NCI-H748 treated with DMSO at 0.1 percent for 48 hours (cell line): Measurements from ENCODE around the gene PCYT1A.
"Not testable (repeated sequence)": the region's sequence is repeated elsewhere in the genome, so short reads cannot be mapped to it uniquely, and the experiment has no call there.

Experiments
- DNase-seq: peaks from one replicate; lab custom pipeline; 2025; lab: John Stamatoyannopoulos, UW

PCYT1A gene

DNA sequence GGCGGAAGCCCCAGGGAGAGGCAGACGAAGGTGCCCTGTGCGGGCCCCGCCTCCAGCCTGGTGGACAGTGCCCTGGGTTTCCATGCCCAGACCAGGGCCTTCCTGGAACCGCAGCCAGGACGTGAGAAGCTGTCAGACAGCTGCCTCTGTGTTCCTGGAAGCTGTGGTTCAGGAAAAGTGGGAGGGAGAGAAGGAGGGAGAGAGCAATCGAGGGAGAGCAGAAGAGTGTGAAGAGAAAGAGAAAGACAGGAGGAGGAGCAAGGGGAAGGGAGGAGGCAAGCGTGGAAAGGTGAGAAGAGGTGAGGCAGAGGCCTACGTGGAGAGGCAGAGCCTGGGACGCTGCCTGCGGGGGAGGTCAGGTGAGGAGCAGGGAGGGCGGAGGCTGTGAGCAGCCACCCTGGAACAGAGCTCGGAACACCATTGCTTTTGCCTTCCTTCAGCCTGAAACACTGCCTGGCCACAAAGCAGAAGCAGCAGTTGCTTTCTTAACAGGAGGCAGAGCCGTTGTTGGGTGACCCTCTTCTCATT is 94.9 kb downstream of the PCYT1A start:
- no peak for DNase-seq

DNA sequence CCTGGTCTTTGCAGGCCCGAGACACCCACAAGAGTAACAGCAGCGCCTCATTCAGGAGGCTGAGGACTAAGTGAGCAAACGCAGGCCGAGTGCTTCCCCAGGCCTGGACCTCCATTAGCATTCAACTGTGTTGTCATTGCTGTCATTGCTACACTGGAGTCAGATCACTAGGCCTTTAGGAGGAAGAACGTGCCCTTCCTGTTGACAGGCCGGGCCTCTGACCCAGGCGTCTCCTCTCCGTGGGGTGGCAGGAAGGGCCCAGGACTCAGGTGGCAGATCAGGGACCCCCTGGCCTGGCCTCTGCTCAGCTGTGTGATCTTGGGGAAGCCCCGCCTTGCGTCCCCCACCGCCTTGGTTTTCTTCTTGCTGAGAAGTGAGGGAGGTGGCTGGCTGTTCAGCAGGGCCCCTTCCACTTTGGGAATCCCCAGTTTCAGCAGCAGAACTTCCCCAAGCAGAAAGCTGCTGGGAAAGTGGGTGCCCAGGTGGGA is 95.4 kb downstream of the PCYT1A start:
- DNase-seq, result no peak

DNA sequence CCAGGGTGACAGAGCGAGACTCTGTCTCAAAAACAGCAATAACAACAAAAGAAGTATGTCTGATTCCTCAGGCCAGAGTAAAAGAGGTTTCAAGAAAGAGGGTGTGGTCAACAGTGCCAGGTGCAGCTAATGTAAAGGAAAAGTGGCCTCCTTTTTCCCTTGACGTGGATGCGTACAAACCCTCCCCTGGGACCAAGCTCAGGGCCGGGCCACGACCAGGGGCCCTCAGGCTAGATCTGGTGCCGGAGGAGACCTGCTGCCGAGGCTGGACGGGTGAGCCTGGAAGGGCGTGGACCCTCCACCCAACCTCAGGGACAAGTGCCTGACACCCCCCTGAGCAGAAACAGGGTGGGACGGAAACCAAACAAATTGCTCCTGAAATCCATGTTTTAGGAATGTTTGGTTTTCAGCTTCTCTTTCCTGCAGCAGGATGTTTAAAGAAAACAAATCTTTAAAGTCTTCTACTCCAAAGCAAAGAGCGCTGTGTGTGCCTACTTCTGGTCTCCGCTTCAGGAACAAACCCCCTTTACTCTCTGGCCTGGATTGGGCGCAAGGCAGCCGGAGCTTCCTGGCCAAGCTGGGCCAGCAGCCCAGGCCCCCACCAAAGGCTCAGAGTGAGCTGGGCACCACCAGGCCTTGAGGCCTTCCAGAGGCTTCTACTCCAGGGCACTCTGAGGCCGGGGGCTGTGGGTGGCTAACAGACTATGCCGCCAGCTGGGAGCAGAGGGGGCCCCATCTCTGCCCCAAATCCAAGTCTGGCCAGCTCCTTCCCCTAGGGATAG is 97.8 kb downstream of the PCYT1A start:
- DNase-seq, result no peak

DNA sequence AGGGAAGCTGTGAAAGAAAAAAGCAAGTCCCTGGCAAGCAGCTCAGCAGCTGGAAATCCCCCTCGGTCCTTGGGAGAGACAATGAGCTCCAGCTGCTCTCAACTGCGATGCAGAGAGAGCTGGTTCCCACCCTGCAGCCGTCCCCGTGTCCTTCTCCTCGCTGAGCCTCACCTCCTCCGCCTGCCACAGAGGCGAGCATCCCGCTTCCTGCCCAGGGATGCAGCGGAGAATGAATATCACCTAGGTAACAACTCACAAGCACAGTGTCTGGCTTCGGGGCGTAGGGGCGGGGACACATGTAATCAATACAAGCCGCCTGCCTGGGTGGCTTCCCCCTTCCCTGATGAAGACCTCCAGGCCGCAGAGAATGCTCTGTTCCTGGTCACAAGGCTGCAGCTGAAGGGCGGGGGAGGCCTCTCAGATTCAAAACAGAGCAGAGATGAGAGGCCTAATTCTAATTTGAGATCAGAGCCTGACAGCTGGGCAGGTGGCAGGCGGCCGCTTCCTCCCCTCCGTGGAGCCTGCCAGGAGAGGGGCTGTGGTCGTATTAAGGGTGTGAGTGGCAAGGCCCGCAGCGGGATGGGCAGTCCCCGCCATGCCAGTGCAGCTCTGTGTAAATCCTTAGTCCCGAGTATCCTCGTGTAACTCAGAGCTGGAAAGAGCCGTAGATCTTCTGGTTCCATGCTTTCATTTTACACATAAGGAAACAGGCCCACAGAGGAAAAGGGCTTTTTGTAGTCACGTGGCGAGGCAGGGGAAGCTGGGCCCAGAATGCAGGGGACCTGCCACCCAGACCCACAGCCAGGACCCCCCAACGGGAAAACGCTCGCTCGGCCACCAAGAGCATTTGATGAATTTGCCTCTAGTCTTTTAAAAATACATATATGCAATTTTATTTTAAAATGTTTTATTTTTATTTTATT is 100.6 kb downstream of the PCYT1A start:
- DNase-seq, result peak; percentile 68

DNA sequence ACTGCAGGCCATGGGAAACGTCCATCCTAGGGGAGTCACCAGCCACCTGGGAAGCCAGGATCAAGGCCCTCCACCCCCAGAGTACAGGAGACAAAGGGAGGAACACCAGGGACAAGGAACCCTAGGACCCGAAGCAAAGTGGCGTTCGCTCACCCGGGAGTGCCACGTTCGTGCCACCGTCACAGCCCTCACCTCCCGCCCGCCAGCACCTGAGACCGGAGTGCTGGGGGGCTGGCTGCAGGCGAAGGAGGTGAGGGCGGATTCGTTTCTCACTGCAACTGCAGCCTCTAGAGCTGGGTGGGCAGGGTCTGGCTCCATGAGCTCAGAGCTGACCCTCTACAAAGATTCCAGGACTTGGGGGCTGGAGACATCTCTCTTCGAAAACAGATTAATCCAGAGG is 102.6 kb downstream of the PCYT1A start:
- no peak for DNase-seq

DNA sequence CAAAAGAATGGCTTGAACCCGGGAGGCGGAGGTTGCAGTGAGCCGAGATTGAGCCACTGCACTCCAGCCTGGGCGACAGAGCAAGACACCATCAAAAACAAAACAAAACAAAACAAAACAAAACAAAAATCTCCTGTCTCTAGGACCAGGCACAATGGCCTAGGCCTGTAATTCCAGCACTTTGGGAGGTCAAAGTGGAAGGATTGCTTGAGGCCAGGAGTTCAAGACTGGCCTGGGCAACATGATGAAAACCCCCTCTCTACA is 103.4 kb downstream of the PCYT1A start:
- DNase-seq, result not testable (repeated sequence)

DNA sequence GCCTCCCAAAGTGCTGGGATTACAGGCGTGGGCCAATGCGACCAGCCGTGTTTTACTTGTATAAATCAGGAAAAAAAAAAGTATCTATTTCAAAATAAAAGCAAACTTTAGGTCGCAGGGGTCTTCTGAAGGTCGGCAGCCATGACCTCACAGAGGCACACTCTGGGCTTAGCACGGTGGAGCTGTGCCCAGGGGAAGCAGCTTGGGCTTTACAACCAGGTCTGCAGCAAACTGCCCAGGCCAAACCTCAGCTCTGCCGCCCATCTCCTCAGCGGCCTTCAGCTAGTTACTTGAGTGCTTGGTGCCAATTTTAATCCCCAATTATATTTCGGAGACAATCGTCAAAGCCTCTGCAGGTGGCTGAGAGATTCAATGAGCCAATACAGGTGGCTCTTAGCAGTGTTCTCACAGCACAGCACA is 106.4 kb downstream of the PCYT1A start:
- no peak for DNase-seq

DNA sequence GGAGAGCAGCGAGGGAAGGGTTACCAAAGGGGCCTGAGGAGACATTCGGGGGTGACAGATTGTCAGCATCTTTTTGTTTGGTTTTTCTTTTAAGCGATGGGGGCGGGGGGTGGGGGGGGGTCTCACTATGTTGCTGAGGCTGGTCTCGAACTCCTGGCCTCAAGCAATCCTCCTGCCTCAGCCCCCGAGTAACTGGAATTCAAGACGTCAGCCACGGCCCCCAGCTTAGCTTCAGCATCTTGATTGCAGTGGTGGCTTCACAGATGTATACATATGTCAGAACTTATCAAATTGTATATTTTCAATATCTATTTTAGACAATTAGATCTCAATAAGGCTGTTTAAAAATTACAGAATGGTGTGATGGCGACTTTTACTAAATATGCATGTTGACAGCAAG is 107.2 kb downstream of the PCYT1A start:
- DNase-seq, result no peak
